Measurements from ENCODE around the gene TMCC1. TPM values are rescaled to one million over a fixed set of nuclear protein-coding genes. Genes with fewer than 3 reads are reported as not detected.
"Not testable (repeated sequence)": the region's sequence is repeated elsewhere in the genome, so short reads cannot be mapped to it uniquely, and the experiment has no call there.

TMCC1 gene
- polyA plus RNA-seq, 2 of the 4 experiments (the other 2 are of a cell fraction) = 30.3 to 75.7 TPM

DNA sequence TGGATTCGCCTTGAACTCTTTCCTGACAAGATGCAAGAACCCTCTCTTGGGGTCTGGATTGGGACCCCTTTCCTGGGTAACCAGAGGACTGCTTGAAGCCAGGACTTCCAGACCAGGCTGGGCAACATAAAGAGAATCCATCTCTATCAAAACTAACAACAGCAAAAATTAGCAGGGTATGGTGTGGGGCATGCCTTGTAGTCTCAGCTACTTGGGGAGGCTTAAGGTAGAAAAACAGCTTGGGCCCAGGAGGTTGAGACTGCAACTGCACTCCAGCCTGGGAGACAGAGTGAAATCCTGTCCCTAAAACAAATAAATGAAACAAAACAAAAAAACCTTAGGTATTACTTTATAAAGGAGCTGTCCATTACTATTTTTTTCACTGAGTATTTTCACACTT, 193.9 kb downstream of the TMCC1 start:
- no peak for TF ChIP-seq HOXB13 (CRISPR knock-in tag; IDR thresholded peaks at IDR 0.05; ENCODE audit: low read depth)
- TF ChIP-seq POLR2A (IDR thresholded peaks at IDR 0.05; ENCODE audit: low read length) = no peak
- no peak for TF ChIP-seq JUNB (IDR thresholded peaks at IDR 0.05)
- no peak for TF ChIP-seq KDM1A (IDR thresholded peaks at IDR 0.05; ENCODE audit: low read depth)
- TF ChIP-seq, protein P1, sequence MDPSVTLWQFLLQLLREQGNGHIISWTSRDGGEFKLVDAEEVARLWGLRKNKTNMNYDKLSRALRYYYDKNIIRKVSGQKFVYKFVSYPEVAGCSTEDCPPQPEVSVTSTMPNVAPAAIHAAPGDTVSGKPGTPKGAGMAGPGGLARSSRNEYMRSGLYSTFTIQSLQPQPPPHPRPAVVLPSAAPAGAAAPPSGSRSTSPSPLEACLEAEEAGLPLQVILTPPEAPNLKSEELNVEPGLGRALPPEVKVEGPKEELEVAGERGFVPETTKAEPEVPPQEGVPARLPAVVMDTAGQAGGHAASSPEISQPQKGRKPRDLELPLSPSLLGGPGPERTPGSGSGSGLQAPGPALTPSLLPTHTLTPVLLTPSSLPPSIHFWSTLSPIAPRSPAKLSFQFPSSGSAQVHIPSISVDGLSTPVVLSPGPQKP (IDR thresholded peaks at IDR 0.05; ENCODE audit: low read depth, low read length) = no peak
- Histone ChIP-seq H3K4me3 (no peak overlapping the region), H3K4me1 (peaks cover 24% of the 10 kb centered on the region; the same call in 2 of the 3 replicates), H3K27ac (no peak overlapping the region), H3K9me3 (peaks cover 11% of the 10 kb centered on the region; the same call in 2 of the 3 replicates), H3K4me2 (no peak overlapping the region)
- ChIA-PET POLR2A (no interaction called here), CTCF (no interaction called here)
- DNase-seq (ENCODE audit: low read depth in 1 of 2, low spot score in 1 of 2) (no peak), FAIRE-seq (no peak), ATAC-seq (no peak)
- WGBS (ENCODE audit: missing lambda C conversion rate) = 88% methylated on average over 1 of the region's 1 CpG

DNA sequence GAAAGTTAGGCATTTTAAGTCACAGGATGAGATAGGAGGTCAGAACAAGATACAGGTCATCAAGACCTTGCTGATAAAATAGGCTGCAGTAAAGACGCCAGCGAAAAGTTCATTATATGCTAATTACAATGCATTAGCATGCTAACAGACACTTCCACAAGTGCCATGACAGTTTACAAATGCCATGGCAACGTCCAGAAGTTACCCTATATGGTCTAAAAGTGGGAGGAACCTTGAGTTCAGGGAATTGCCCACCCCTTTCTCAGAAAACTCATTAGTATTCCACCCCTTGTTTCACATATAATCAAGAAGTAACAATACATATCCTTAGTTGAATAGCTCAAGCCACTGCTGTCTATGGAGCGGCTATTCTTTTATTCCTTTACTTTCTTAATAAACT, 194.3 kb downstream of the TMCC1 start:
- TF ChIP-seq HEYL (CRISPR knock-in tag; IDR thresholded peaks at IDR 0.05) (no peak), CBX2 (IDR thresholded peaks at IDR 0.05; ENCODE audit: borderline replicate concordance, low read depth) (no peak), RFX5 (IDR thresholded peaks at IDR 0.05) (no peak), POLR2A (IDR thresholded peaks at IDR 0.05; ENCODE audit: low read length) (no peak), EP300 (IDR thresholded peaks at IDR 0.05) (no peak), GATA3 (IDR thresholded peaks at IDR 0.05; ENCODE audit: borderline replicate concordance) (no peak), ZNF302 (CRISPR knock-in tag; IDR thresholded peaks at IDR 0.05) (no peak), CBX8 (IDR thresholded peaks at IDR 0.05) (no peak), ZFP36 (IDR thresholded peaks at IDR 0.05; ENCODE audit: borderline replicate concordance, partially characterized antibody) (no peak), NPAS2 (CRISPR knock-in tag; IDR thresholded peaks at IDR 0.05; ENCODE audit: borderline replicate concordance) (no peak), EHMT2 (IDR thresholded peaks at IDR 0.05; ENCODE audit: low read depth) (no peak), HOXB5 (CRISPR knock-in tag; IDR thresholded peaks at IDR 0.05) (no peak)
- Histone ChIP-seq H3K4me2 (no peak overlapping the region), H3K4me1 (peaks cover 22% of the 10 kb centered on the region; the same call in 2 of the 3 replicates), H3K9me3 (peaks cover 11% of the 10 kb centered on the region; the same call in 2 of the 3 replicates), H3K27ac (no peak overlapping the region), H3K4me3 (no peak overlapping the region)
- FAIRE-seq = no peak
- 84% methylated on average over 4 of the region's 4 CpGs for WGBS (ENCODE audit: missing lambda C conversion rate)
- ChIA-PET CTCF (no interaction called here), POLR2A (no interaction called here)
- no peak for ATAC-seq
- DNase-seq (ENCODE audit: low read depth in 1 of 2, low spot score in 1 of 2) = no peak

DNA sequence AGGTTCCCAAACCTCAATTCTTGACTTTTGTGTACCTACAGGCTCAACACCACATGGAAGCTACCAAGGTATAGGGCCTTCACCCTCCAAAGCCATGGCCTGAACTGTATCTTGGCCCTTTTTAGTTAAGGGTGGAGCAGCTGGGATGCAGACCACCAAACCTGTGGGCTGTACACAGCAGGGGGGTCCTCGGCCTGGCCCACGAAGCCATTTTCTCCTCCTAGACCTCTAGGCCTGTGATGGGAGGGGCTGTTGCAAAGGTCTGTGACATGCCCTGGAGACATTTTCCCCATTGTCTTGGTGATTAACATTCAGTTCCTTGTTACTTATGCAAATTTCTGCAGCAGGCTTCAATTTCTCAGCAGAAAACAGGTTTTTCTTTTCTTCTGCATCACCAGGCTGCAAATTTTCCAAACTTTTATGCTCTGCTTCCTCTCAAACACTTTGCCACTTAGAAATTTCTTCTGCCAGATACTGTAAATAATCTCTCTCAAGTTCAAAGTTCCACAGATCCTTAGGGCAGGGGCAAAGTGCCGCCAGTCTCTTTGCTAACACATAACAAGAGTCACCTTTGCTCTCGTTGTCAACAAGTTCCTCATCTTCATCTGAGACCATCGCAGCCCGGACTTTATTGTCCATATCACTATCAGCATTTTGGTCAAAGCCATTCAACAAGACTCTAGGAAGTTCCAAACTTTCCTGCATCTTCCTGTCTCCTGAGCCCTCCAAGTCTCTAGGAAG, 196.1 kb downstream of the TMCC1 start:
- ATAC-seq = no peak
- no peak for DNase-seq (ENCODE audit: low read depth in 1 of 2, low spot score in 1 of 2)
- Histone ChIP-seq H3K27ac (no peak overlapping the region), H3K4me3 (no peak overlapping the region), H3K9me3 (peaks cover 11% of the 10 kb centered on the region; the same call in 2 of the 3 replicates), H3K4me2 (no peak overlapping the region), H3K4me1 (peaks cover 4% of the 10 kb centered on the region; the same call in 2 of the 3 replicates)
- 98% methylated on average over 6 of the region's 6 CpGs for WGBS (ENCODE audit: missing lambda C conversion rate)
- TF ChIP-seq FOXS1 (CRISPR knock-in tag; IDR thresholded peaks at IDR 0.05) = no peak
- no peak for TF ChIP-seq SREBF2 (IDR thresholded peaks at IDR 0.05)
- TF ChIP-seq CEBPB (IDR thresholded peaks at IDR 0.05) = no peak
- TF ChIP-seq NPAS2 (CRISPR knock-in tag; IDR thresholded peaks at IDR 0.05; ENCODE audit: borderline replicate concordance) = no peak
- no peak for TF ChIP-seq EP300 (IDR thresholded peaks at IDR 0.05)
- TF ChIP-seq ZFP36 (IDR thresholded peaks at IDR 0.05; ENCODE audit: borderline replicate concordance, partially characterized antibody) = peak; percentile 43
- no peak for TF ChIP-seq HOXA7 (CRISPR knock-in tag; IDR thresholded peaks at IDR 0.05)
- TF ChIP-seq, protein P2, sequence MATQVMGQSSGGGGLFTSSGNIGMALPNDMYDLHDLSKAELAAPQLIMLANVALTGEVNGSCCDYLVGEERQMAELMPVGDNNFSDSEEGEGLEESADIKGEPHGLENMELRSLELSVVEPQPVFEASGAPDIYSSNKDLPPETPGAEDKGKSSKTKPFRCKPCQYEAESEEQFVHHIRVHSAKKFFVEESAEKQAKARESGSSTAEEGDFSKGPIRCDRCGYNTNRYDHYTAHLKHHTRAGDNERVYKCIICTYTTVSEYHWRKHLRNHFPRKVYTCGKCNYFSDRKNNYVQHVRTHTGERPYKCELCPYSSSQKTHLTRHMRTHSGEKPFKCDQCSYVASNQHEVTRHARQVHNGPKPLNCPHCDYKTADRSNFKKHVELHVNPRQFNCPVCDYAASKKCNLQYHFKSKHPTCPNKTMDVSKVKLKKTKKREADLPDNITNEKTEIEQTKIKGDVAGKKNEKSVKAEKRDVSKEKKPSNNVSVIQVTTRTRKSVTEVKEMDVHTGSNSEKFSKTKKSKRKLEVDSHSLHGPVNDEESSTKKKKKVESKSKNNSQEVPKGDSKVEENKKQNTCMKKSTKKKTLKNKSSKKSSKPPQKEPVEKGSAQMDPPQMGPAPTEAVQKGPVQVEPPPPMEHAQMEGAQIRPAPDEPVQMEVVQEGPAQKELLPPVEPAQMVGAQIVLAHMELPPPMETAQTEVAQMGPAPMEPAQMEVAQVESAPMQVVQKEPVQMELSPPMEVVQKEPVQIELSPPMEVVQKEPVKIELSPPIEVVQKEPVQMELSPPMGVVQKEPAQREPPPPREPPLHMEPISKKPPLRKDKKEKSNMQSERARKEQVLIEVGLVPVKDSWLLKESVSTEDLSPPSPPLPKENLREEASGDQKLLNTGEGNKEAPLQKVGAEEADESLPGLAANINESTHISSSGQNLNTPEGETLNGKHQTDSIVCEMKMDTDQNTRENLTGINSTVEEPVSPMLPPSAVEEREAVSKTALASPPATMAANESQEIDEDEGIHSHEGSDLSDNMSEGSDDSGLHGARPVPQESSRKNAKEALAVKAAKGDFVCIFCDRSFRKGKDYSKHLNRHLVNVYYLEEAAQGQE (IDR thresholded peaks at IDR 0.05) = no peak
- CTCF ChIA-PET = interaction anchor here (1.4 to 2.0 kb wide), 2 partner anchors 48 to 128 kb away, joined by 3 to 5 read pairs; no protein-coding TSS in a partner anchor
- POLR2A ChIA-PET = no interaction called here
- FAIRE-seq = no peak

DNA sequence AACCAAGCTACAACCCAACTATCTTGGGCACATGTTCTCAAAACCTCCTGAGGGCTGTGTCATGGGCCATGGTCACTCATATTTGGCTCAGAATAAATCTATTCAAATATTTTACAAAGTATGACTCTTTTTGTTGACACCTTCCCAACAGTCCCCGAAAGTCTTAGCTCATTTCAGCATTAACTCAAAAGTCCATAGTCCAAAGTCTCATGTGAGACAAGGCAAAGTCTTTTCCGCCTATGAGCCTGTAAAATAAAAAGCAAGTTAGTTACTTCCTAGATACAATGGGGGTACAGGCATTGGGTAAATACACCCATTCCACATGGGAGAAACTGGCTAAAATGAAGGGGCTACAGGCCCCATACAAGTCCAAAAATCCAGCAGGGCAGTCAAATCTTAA, 197.1 kb downstream of the TMCC1 start:
- H3K9me3 ChIP-seq = peaks cover 11% of the 10 kb centered on the region; the same call in 2 of the 3 replicates
- ATAC-seq; DNase-seq (ENCODE audit: low read depth in 1 of 2, low spot score in 1 of 2); FAIRE-seq; H3K4me2 ChIP-seq; H3K27ac ChIP-seq; H3K4me1 ChIP-seq; H3K4me3 ChIP-seq; POLR2A ChIA-PET: not testable (repeated sequence)
- CTCF ChIA-PET = interaction anchor here (1.4 to 2.0 kb wide), 2 partner anchors 47 to 129 kb away, joined by 3 to 5 read pairs; no protein-coding TSS in a partner anchor
- WGBS (ENCODE audit: missing lambda C conversion rate) = 92% methylated on average over 2 of the region's 2 CpGs

Measured in A549 (cell line).